Measurements from ENCODE around the gene EFS.

Gene EFS

GRCh38 chr14:23378612-23379220, 13.7 kb upstream of the EFS start:
- no peak for DNase-seq (ENCODE audit: low read depth in 2 of 2)

- DNase-seq (ENCODE audit: low read depth in 2 of 2), result no peak
Measured at GRCh38 chr14:23377573-23378563, 12.9 kb upstream of the EFS start.

- DNase-seq (ENCODE audit: low read depth in 2 of 2), result no peak
Measured at GRCh38 chr14:23377198-23377550, 12.2 kb upstream of the EFS start.

- no peak for DNase-seq (ENCODE audit: low read depth in 2 of 2)
Measured at GRCh38 chr14:23376482-23377197, 11.7 kb upstream of the EFS start, which contains the start of gene CMTM5. CMTM5 (plus strand) TSS chr14:23377046; CDS start chr14:23377252, 206 bp downstream.

GRCh38 chr14:23375527-23376251, 10.7 kb upstream of the EFS start:
- DNase-seq (ENCODE audit: low read depth in 2 of 2), result no peak

- DNase-seq (ENCODE audit: low read depth in 2 of 2), result no peak
Measured at GRCh38 chr14:23373041-23373440, 8.1 kb upstream of the EFS start.

GRCh38 chr14:23372509-23372908, 7.5 kb upstream of the EFS start, which contains the start of gene IL25:
IL25 (plus strand) TSS chr14:23372809.
- no peak for DNase-seq (ENCODE audit: low read depth in 2 of 2)

GRCh38 chr14:23371865-23372264, 6.9 kb upstream of the EFS start:
- no peak for DNase-seq (ENCODE audit: low read depth in 2 of 2)

GRCh38 chr14:23370221-23370620, 5.2 kb upstream of the EFS start:
- DNase-seq (ENCODE audit: low read depth in 2 of 2), result no peak

GRCh38 chr14:23366426-23366921, 1.5 kb upstream of the EFS start:
- no peak for DNase-seq (ENCODE audit: low read depth in 2 of 2)

GRCh38 chr14:23365732-23366425, 907 bp upstream of the EFS start:
- DNase-seq (ENCODE audit: low read depth in 2 of 2), result no peak

- DNase-seq (ENCODE audit: low read depth in 2 of 2), result no peak
Measured at GRCh38 chr14:23364164-23365035, 572 bp downstream of the EFS start.

GRCh38 chr14:23362200-23362599, 2.8 kb downstream of the EFS start:
- DNase-seq (ENCODE audit: low read depth in 2 of 2), result no peak

GRCh38 chr14:23361763-23362162, 3.2 kb downstream of the EFS start:
- no peak for DNase-seq (ENCODE audit: low read depth in 2 of 2)

GRCh38 chr14:23361320-23361719, 3.7 kb downstream of the EFS start:
- DNase-seq (ENCODE audit: low read depth in 2 of 2), result no peak

GRCh38 chr14:23360496-23360895, 4.5 kb downstream of the EFS start:
- no peak for DNase-seq (ENCODE audit: low read depth in 2 of 2)

- no peak for DNase-seq (ENCODE audit: low read depth in 2 of 2)
Measured at GRCh38 chr14:23359722-23360447, 5.1 kb downstream of the EFS start.

GRCh38 chr14:23359167-23359626, 5.8 kb downstream of the EFS start:
- no peak for DNase-seq (ENCODE audit: low read depth in 2 of 2)

- no peak for DNase-seq (ENCODE audit: low read depth in 2 of 2)
Measured at GRCh38 chr14:23358553-23359166, 6.3 kb downstream of the EFS start.
